HG02884 (cell line): ENCODE data around the gene UBAC1.
A peak's percentile ranks its signal among the peaks of the same experiment; 100 is the strongest.
"Not testable (repeated sequence)": the region's sequence is repeated elsewhere in the genome, so short reads cannot be mapped to it uniquely, and the experiment has no call there.

Source experiments
- ATAC-seq: cut with Tn5 transposase; IDR thresholded peaks from one replicate; pipeline ENCODE4 v1.9.1; 2021; ENCODE audit warnings: mild to moderate bottlenecking, moderate library complexity; ENCODE audit not compliant: unreplicated experiment

The UBAC1 gene

DNA sequence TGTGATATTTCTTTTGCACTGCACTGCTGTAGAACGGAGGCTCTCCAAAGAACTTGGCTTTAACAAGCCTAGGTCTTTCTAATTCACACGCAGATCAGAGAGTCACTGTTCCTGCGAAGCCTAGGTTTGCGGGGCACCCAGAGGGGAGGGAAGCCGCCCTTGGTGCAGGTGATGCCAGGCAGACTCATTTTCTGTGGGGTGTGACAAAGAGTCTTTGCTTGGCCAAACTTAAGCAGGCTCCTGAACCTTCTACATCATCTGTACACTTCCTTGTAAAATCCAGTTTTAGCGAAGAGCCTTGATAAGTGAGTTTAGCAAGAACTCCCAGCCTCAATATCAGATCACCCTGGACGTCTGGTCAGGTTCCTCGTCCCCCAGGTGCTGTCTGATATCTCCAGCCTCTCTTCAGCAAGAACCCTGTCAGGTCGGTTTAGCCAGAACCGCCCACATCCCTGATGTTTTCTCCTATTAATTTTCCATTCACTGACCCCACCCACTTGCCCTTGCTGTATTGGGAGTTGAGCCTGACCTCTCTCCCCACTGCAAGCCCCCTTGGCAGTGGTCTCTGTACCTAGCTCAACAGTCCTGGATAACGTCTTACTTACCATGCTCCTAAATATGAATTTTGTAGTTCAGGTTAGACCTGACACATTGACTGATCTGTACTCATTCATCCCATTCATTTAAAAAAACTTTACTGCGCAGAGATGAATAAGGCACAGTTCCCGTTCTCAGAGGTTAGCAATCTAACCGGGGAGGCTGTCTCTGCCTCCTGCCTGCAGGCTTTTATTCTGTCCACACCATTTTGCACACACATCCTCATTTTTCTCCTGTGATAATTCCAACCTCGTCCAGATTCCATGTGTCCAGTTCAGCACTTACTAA, 880 bp upstream of the UBAC1 start:
- no peak for ATAC-seq

DNA sequence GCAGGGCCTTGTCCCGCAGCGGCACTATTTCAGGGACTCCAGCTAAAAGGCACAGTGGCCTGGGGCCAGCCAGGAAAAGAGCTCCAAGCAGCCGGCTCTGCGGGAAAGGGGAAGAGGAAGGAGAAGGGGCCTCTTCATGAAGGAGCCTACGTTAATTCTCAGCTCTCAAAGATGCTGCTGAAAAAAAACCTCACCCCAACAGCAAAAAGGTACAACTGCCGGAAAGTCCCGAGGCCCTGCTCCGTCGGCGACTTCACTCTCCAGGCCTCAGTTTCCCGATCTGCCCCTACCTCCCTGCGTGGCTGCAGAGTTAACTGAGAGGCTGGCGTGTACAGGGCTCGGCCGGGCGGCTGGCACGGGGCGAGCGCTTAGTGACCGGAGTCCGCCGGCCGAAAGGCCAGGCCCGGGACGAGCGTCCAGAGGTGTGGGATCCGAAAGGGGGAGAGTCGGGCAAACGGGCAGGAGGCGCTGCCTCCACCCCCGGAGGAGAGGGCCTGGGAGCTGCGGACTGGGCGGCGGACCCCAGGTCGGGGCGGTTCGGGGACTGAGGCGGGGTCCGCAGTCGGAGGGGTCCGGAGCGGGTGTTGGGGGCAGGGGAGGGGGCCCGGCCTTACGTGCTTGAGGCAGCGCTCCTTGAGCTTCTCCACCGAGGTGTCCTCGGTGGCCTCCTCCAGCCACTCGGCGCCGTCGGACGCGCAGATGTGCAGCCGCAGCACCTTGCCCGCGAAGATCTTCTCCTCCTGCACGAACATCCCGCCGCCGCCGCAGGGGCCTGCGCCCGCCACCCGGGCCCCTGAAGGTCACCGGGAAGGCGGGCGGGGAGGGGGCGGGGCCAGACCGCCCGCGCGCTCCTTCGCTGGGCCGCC, 529 bp downstream of the UBAC1 start:
- peak; percentile 17 for ATAC-seq

DNA sequence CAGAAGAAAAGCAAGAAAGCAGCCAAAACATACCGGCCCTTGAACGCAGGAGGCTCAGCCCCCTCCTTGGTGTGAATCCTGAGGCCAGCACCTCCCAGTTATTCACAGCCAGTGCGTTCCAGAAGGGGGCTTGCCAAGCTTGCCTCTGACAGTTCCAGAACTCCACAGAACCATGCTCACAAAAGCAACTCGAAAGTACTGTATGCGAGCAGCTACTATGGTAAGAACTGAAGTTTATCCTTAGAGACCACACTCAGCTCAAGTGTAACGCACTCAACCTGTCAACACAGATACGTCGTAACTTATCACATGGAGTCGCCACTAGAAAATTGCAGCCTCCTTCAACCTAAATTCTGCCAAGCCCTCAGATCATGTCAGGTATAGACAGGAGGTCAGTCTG, 1.4 kb downstream of the UBAC1 start:
- no peak for ATAC-seq

DNA sequence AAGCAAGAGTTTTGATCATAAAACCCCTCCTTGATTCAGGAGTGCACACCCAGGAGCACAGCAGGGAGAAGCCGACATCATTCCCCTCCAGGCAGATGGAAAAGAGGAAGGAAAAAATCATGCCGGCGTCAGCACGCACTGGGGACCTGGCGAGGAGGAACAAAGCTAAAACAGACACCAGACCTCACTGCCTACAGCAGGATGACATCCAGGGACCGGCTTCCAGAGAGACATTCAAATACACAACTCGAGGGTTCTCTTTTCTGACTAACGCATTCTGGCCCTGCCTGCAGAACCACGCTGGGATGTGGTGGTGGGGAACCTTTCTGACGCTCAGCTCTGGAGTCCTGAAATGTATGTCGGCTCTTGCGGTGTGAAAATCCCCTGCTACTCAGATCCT, 2.7 kb downstream of the UBAC1 start:
- ATAC-seq = no peak

DNA sequence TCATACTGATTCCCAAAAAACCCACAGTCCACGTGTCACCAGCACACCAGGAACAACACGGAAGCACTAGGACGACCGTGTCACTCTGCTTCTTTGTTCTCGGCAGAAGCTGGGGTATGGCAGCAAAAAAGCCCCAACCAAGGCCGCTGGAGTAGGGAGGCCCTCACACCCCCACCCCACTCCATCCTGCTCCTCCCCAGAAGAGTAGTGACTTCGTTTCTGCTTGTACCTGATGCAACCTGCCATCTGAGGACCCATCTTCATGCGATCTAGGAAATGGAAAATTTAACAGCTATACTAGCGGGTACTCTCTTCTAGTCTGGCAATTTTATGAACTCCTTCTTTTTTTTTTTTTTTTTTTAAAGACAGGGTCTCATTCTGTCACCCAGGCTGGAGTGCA, 3.7 kb downstream of the UBAC1 start:
- ATAC-seq = no peak

DNA sequence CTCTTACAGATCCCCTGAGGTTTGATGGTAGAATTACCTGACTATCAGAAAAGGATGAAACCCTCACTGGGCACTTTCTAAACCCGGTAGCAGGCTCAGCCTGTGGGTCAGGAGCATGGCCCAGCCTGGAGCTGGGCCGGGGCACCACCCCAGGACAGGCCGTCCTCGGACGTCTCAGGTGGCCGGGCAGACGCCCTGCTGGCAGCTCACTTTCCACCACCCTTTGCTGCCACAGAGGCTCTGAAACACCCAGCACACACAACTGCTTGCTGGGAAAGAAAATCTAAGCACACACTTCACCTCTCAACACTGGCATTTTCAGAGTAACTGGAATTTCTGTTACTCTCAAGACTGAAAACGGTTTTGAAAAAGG, 4.4 kb downstream of the UBAC1 start:
- ATAC-seq = no peak

DNA sequence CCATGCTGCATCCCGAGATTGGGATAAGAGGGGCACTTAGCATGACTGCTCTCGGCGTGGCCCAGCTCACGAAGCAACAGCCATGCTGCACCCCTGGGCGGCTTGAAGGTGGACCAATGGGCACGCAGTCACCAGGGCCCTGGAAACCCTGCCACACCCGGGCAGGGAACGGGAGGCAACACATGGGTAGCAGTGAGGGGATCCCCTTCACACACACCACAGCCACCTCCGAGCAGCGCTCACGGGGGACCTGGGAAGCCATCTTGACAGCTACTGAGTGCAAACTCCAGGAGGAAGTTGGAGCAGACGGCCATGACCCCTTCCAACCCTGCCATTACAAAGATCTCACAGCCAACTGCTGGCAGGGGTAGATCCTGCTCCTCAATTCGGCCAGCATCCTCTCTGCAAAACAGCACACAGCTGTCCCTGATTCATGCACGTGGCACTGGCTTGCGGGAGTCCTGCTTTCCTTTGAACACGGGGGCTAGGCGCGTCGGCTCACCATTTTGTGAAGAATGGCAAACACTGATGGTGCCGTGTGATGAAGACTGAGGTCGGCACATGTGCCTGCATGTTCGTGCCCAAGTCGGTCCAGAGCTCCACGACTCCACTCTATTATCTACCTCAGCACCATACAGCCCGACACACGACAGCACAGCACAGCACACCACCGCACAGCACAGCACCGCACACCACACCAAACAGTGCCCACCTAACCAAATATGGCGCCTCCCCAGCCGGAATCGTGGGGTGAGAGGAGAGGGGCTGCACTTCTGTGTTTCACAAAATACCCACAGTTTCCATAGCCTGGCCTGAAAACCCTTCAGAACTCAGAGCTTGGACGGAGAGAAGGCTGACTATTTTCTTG, 5.0 kb downstream of the UBAC1 start:
- ATAC-seq = no peak

DNA sequence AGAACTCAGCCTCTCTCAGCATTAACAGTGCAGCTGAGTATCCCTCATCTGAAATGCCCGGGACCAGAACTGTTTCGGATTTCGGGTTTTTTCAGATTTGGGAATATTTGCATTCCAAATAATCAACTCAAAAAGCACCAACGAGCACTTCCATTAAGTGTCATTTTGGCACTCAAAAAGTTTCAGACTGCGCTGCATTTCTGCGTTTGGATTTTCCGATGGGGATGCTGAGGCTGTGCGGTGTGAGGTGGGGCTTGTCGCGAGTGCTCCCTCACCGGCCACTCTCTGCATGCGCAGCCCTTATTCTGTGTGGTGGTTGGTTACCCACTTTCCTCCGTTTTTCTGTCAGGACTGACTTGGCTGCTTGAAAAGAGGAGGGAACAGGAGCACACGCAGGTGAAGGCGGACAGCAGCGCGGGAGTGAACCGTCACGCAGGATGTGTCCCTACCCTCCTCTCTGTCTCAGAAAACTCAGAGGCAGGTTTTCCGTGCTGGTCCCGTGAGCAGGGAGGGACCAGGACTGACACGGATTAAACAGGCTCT, 8.4 kb downstream of the UBAC1 start:
- ATAC-seq = no peak

DNA sequence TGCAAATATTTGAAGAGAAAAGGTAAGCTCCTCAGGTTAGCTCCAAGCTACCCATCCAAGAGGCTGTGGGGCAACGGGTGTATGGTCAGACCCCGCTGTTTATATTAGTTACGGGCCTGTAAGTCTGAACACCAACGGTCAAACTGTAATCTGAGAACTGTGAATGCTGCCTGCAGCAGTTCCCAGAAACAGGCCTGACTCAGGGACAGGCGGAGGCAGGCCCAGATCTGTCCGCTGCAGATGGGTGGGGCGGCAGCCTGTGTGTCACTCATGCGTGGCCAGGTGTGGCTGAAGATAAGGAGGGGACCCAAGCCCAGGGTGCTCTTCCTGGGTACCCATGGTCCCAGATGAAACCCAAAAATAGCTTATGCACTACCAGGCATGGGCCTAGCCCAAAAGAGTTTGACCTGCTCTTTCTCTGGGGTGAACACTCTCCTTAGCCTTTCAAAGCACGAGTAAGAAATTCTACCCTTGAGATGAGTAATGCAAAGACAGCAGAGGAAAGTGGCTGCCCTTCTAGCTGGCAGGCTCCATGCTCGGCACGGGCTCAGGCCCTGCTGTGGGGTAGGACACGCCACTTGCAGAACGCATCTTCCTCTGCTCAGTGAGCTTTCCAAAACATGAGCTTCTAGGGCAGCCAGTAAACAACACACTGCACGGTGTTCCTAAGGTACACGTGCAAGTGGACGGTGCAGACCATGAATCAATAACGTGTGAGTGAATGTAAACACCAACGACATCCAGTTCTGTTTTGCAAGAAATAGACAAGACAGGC, 9.1 kb downstream of the UBAC1 start:
- no peak for ATAC-seq

DNA sequence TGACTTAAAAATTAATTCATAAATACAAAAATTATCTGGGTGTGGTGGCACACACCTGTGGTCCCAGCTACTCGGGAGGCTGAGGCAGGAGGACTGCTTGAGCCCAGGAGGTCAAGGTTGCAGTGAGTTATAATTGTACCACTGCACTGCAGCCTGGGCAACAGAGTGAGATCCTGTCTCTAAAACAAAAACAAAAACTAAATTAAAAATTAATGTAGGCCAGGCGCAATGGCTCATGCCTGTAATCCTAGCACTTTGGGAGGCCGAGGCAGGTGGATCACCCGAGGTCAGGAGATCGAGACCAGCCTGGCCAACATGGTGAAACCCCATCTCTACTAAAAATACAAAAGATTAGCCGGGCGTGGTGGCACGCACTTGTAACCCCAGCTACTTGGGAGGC, 9.9 kb downstream of the UBAC1 start:
- not testable (repeated sequence) for ATAC-seq

DNA sequence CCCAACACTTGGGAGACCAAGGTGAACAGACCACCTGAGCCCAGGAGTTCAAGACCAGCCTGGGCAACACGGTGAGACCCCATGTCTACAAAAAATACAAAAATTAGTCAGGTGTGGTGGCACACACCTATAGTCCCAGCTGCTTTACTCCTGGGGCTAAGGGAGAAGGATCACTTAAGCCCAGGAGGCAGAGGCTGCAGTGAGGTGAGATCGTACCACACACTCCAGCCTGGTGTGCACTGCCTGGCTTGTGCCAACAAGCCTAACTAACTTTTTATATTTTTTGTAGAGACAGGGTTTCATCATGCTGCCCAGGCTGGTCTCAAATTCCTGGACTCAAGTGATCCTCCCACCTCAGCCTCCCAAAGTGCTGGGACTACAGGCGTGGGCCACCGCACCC, 10.3 kb downstream of the UBAC1 start:
- not testable (repeated sequence) for ATAC-seq

DNA sequence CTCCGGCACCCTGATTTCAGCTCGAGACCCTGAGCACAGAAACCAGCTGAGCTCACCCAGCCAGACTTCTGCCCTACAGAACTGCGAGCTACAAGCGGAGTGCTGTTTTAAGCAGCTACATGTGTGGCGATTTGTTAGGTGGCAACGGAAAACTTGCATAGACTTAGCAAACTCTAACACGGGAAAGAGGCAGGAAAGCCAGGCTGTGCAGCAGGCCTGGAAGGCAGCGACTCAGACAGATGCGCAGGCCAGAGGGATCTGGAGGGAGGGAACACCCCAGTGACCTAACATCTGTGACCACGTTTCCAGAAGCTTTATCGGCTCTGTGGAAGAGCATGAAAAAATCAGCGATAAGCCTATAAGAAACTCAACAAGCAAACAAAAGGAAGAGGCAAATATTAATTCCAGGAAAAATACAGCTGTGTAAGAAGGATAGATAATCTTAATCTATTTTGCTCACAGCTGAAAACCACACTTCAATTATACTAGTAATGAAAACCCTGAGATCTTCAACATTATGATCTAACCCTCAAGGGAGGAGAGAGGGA, 11.0 kb downstream of the UBAC1 start:
- ATAC-seq = no peak

DNA sequence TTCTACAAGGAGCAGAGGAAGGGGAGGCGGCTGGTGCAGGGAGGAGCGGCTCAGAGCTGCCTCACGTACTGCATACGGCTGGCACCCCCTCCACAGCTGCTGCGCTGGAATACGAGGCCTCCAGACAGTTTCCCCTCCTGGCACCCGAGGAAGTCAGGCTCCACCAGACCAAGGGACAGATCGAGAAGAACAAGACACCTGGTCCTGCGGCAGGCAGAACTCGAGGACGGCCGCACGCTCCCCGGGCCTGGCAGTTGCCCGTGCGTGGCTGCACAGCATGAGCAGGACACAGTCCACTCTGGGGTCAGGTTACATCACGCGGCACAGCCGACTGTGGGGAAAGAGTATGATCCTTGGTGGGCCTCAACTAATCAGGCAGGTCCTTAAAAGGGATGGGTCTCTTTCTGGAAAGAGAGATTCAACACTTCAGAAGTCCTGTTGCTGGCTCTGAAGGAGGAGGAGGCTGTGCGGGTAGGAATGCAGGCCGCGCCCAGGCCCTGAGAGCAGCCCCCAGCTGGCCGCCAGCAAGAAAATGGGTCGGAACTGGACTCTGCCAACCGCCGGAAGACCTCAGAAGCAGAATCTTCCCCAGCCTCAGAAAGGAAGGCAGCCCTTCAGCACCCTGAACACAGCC, 11.6 kb downstream of the UBAC1 start:
- ATAC-seq = no peak

DNA sequence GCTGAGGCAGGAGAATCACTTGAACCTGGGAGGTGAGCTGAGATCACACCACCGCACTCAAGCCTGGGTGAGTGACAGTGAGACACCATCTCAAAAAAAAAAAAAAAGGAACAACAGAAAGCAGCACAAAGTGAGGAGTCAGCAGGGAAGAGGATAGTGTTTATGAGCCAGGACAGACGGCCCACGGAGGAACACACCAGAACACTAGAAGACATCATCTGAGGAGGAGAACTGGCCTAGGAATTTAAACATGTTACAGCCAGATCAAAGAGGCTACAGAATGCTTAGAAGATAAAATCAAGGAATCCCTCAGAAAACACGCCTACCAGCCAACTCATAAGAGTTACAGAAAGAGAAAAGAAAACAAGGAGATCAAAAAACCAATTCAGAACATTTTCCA, 12.2 kb downstream of the UBAC1 start:
- no peak for ATAC-seq

DNA sequence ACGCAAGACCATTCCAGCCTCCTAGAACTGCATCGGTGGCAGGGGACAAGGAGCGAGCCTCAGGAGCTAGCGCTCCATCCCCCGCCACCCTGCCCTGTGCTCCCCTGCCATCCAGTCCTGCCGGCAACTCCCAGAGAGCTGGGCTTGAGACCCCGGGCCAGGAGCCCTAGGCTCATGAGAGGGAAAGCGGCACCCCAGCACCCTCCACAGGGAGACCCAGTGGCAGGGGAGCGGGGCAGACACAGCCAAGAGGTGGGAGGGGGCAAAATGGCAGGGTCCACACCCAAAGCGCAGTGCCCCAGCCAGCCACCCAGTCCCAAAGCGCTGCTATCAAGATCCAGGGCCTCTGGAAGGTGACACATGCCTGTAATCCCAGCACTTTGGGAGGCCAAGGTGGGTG, 12.7 kb downstream of the UBAC1 start:
- no peak for ATAC-seq

DNA sequence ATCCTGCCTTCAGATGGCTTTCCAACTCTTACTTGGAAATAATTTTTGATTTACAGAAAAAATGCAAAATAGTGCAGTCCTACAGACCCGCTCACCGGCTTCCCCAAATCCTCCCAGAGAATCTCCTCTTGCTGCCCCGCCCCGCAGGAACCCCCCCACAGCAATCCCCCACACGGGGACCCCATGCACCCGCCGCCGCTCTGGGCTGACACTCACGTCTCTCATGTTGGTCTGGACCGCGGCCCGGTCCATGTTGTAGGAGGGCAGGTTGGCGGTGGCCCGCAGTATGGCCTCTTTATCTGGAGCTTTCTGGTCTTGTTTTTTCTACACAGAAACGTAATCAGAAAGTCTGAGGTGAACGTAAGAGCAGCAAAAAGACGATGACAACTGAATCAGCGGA, 13.6 kb downstream of the UBAC1 start:
- no peak for ATAC-seq

DNA sequence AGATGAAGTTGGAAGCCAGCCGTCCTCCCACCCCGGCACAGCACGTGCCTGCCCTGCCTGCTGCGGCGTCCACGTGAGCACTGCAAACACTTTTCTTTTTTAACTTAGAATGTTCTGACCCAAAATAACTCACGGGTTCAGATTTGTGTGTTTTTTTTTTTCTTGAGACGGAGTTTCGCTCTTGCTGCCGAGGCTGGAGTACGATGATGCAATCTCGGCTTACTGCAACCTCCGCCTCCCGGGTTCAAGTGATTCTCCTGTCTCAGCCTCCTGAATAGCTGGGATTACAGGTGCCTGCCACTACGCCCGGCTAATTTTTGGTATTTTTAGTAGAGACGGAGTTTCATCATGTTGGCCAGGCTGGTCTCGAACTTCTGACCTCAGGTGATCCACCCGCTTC, 14.1 kb downstream of the UBAC1 start:
- not testable (repeated sequence) for ATAC-seq

DNA sequence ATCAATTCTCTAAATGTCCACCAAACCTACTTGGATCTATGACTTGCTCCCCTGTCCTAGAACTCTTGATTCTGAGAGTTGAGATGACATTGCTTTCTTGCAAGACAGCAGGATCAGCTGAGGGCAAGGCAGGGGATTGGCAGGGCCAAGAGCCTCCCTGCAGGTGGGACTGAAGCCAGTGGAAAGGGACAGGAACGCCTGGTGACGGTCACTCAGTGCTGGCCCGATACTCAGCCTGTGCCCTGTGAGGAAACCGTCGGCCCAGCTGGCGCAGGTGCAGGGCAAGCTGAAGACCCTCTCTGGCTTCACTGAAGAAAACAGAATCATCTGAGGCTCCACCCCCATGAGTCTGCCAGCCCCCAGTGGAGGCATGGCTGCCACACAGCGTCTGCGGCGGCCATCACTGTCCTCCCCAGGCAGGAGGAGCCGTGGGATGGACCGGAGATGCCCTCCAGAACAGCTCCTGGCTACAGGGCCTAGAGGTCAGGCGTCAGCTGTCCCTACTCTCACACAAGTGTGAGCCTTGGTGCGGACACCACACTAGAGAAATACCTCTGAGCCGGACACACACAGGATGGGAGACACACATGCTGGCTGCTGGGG, 14.7 kb downstream of the UBAC1 start:
- no peak for ATAC-seq

DNA sequence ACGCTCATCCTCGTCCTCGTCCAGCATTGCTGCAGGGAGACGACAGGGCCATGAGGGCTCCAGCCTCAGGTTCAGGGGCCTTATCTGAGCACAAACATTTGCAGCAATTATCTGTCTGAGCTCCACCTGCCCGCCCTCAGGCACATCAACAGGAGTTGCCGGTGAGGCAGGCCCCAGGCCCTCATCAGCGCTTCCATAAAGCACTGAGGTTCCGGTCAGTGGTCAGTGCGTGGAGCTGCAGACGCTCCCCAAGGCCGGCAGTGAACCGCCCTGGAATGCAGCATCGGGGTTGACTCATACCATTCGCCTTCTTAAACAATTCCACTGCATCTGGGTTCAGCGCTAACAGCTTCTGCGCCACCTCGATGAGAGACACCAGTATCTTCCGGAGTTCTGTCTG, 15.2 kb downstream of the UBAC1 start:
- ATAC-seq = no peak
